ENCODE measurements around the gene SLC46A2. TPM values are rescaled to one million over a fixed set of nuclear protein-coding genes. Genes with fewer than 3 reads are reported as not detected.

The SLC46A2 gene
- total and polyA plus RNA-seq, 4 donors: 0.01 to 0.17 (median 0.07) TPM; not detected in 1

- TF ChIP-seq ZBTB33 (IDR thresholded peaks at IDR 0.05): no peak
- no peak for TF ChIP-seq NR2F2 (IDR thresholded peaks at IDR 0.05)
- no peak for TF ChIP-seq ATF3 (IDR thresholded peaks at IDR 0.05)
These were observed 29.5 kb downstream of the SLC46A2 start (continued) for GRCh38 chr9:112861155-112861554.

GRCh38 chr9:112860451-112860850, 30.2 kb downstream of the SLC46A2 start:
- WGBS: 91% methylated on average over 1 of the region's 1 CpG
- H3K9ac ChIP-seq (ENCODE audit: low read depth in 1 of 2, low read length in 2 of 2): no peak overlapping the region
- no peak overlapping the region for H3K4me3 ChIP-seq (ENCODE audit: low read depth in 1 of 3, low read length in 3 of 3)
- H3K9me3 ChIP-seq (ENCODE audit: control insufficient read depth in 4 of 4, low read length in 3 of 4): no peaks in the 10 kb centered on the region
- peaks cover 0 to 4% (median 0%) of the 10 kb centered on the region in 4 donors for H3K36me3 ChIP-seq (ENCODE audit: control insufficient read depth in 4 of 4, insufficient read depth in 3 of 4, low read depth in 1 of 4, low read length in 3 of 4)
- no peaks in the 10 kb centered on the region for H3K27me3 ChIP-seq (ENCODE audit: control insufficient read depth in 4 of 4, insufficient read depth in 4 of 4, low read length in 3 of 4)
- no peak for TF ChIP-seq RXRA (IDR thresholded peaks at IDR 0.05)
- no peak for TF ChIP-seq FOXA1 (IDR thresholded peaks at IDR 0.05)
- TF ChIP-seq GABPA (IDR thresholded peaks at IDR 0.05 in 1 of 2, conservative IDR thresholded peaks at IDR 0.05 in 1 of 2): no peak
- no peak for TF ChIP-seq ZBTB33 (IDR thresholded peaks at IDR 0.05)
- no peak for TF ChIP-seq HNF4A (conservative IDR thresholded peaks at IDR 0.05)
- no peak for TF ChIP-seq ATF3 (IDR thresholded peaks at IDR 0.05)
- no peak overlapping the region for H3K27ac ChIP-seq (ENCODE audit: low read depth in 1 of 2, low read length in 2 of 2)
- DNase-seq (ENCODE audit: low spot score): no peak
- H3K4me1 ChIP-seq (ENCODE audit: control insufficient read depth in 4 of 4, insufficient read depth in 4 of 4, low read length in 3 of 4): peaks cover 0 to 3% (median 1%) of the 10 kb centered on the region in 4 donors

GRCh38 chr9:112858625-112859147, 32.0 kb downstream of the SLC46A2 start:
- H3K27me3 ChIP-seq (ENCODE audit: control insufficient read depth in 4 of 4, insufficient read depth in 4 of 4, low read length in 3 of 4): no peaks in the 10 kb centered on the region
- H3K27ac ChIP-seq (ENCODE audit: low read depth in 1 of 2, low read length in 2 of 2): no peak overlapping the region
- H3K4me1 ChIP-seq (ENCODE audit: control insufficient read depth in 4 of 4, insufficient read depth in 4 of 4, low read length in 3 of 4): peaks cover 0 to 3% (median 1%) of the 10 kb centered on the region in 4 donors
- no peak overlapping the region for H3K9ac ChIP-seq (ENCODE audit: low read depth in 1 of 2, low read length in 2 of 2)
- no peaks in the 10 kb centered on the region for H3K9me3 ChIP-seq (ENCODE audit: control insufficient read depth in 4 of 4, low read length in 3 of 4)
- no peak overlapping the region for H3K4me3 ChIP-seq (ENCODE audit: low read depth in 1 of 3, low read length in 3 of 3)
- H3K36me3 ChIP-seq (ENCODE audit: control insufficient read depth in 4 of 4, insufficient read depth in 3 of 4, low read depth in 1 of 4, low read length in 3 of 4): peaks cover 0 to 4% (median 0%) of the 10 kb centered on the region in 4 donors
- TF ChIP-seq HNF4A (conservative IDR thresholded peaks at IDR 0.05): peak in 1 of 2 donors; percentile 11
- TF ChIP-seq HNF4G (IDR thresholded peaks at IDR 0.05): no peak
- no peak for DNase-seq (ENCODE audit: low spot score)
- WGBS: 41% methylated on average over 6 of the region's 6 CpGs

GRCh38 chr9:112858005-112858404, 32.7 kb downstream of the SLC46A2 start:
- TF ChIP-seq FOXA1 (IDR thresholded peaks at IDR 0.05): no peak
- no peak for TF ChIP-seq TAF1 (conservative IDR thresholded peaks at IDR 0.05)
- no peak overlapping the region for H3K27ac ChIP-seq (ENCODE audit: low read depth in 1 of 2, low read length in 2 of 2)
- H3K4me1 ChIP-seq (ENCODE audit: control insufficient read depth in 4 of 4, insufficient read depth in 4 of 4, low read length in 3 of 4): peaks cover 0 to 3% (median 1%) of the 10 kb centered on the region in 4 donors
- H3K4me3 ChIP-seq (ENCODE audit: low read depth in 1 of 3, low read length in 3 of 3): no peak overlapping the region
- DNase-seq (ENCODE audit: low spot score): no peak
- H3K9ac ChIP-seq (ENCODE audit: low read depth in 1 of 2, low read length in 2 of 2): no peak overlapping the region
- peaks cover 0 to 4% (median 0%) of the 10 kb centered on the region in 4 donors for H3K36me3 ChIP-seq (ENCODE audit: control insufficient read depth in 4 of 4, insufficient read depth in 3 of 4, low read depth in 1 of 4, low read length in 3 of 4)
- 92% methylated on average over 6 of the region's 6 CpGs for WGBS
- H3K27me3 ChIP-seq (ENCODE audit: control insufficient read depth in 4 of 4, insufficient read depth in 4 of 4, low read length in 3 of 4): no peaks in the 10 kb centered on the region
- H3K9me3 ChIP-seq (ENCODE audit: control insufficient read depth in 4 of 4, low read length in 3 of 4): no peaks in the 10 kb centered on the region
